GM23338 (cell line): ENCODE results near the gene DLX5. TPM values are rescaled to one million over a fixed set of nuclear protein-coding genes. Genes with fewer than 3 reads are reported as not detected.

Experiments
- ATAC-seq: fragments of 200-7000 bp; cut with Tn5 transposase; 3 replicates; pipeline ENCODE4 v1.9.1; 2020
- DNase-seq: peaks from one replicate; pipeline ENCODE4 v3.0.0-alpha.2; 2015; ENCODE audit warnings: low spot score
- H2AFZ ChIP-seq: fragments of 200-600 bp; sonication (generic); 2 replicates; pipeline ENCODE4 v1.8.0; 2016; ENCODE audit warnings: antibody characterized with exemption, mild to moderate bottlenecking, moderate library complexity
- H3F3A ChIP-seq: fragments of 200-600 bp; sonication (generic); replicated peaks from 2 replicates; pipeline ENCODE4 v1.8.0; 2017; ENCODE audit warnings: antibody characterized with exemption, mixed run types, low read depth
- H3K27ac ChIP-seq: fragments of 200-600 bp; sonication (generic); 2 replicates; pipeline ENCODE4 v1.6.1; 2016; ENCODE audit warnings: low read depth
- H3K27me3 ChIP-seq: fragments of 200-600 bp; sonication (generic); 2 replicates; pipeline ENCODE4 v1.8.0; 2016; ENCODE audit warnings: mild to moderate bottlenecking, mixed run types, moderate library complexity; ENCODE audit not compliant: insufficient read depth
- H3K36me3 ChIP-seq: fragments of 200-600 bp; sonication (generic); 2 replicates; pipeline ENCODE4 v1.8.0; 2016; ENCODE audit warnings: mild to moderate bottlenecking; ENCODE audit not compliant: insufficient read depth
- H3K4me1 ChIP-seq: fragments of 200-600 bp; sonication (generic); 2 replicates; pipeline ENCODE4 v1.8.0; 2016; ENCODE audit warnings: mild to moderate bottlenecking, moderate library complexity; ENCODE audit not compliant: insufficient read depth
- H3K4me2 ChIP-seq: fragments of 200-600 bp; sonication (generic); 2 replicates; pipeline ENCODE4 v1.7.1; 2017; ENCODE audit warnings: mixed run types
- H3K4me3 ChIP-seq: fragments of 200-600 bp; sonication (generic); 2 replicates; pipeline ENCODE4 v1.6.1; 2016; ENCODE audit warnings: mixed run types
- H3K79me2 ChIP-seq: fragments of 200-600 bp; sonication (generic); replicated peaks from 2 replicates; pipeline ENCODE4 v1.8.0; 2017; ENCODE audit warnings: mild to moderate bottlenecking; ENCODE audit not compliant: insufficient read depth
- H3K9me2 ChIP-seq: fragments of 200-600 bp; sonication (generic); 2 replicates; pipeline ENCODE4 v1.8.0; 2017; ENCODE audit not compliant: insufficient read depth
- H4K20me1 ChIP-seq: fragments of 200-600 bp; sonication (generic); replicated peaks from 2 replicates; pipeline ENCODE4 v1.8.0; 2017; ENCODE audit warnings: mild to moderate bottlenecking; ENCODE audit not compliant: insufficient read depth
- H3K27ac Mint-ChIP-seq: 2 replicates; pipeline ENCODE4 v1.8.0; 2020; ENCODE audit warnings: inconsistent platforms, mild to moderate bottlenecking, moderate library complexity, mixed read lengths
- H3K27me3 Mint-ChIP-seq: 3 replicates; pipeline ENCODE4 v1.8.0; 2022; ENCODE audit warnings: low read depth, mild to moderate bottlenecking, moderate library complexity, mixed read lengths, inconsistent platforms; ENCODE audit not compliant: insufficient read depth, poor library complexity
- H3K36me3 Mint-ChIP-seq: 3 replicates; pipeline ENCODE4 v1.8.0; 2021; ENCODE audit warnings: low read depth, mild to moderate bottlenecking, inconsistent platforms, moderate library complexity, mixed read lengths
- H3K4me1 Mint-ChIP-seq: 3 replicates; pipeline ENCODE4 v1.8.0; 2020; ENCODE audit warnings: mild to moderate bottlenecking, inconsistent platforms, mixed read lengths
- H3K4me3 Mint-ChIP-seq: 3 replicates; pipeline ENCODE4 v1.8.0; 2021; ENCODE audit warnings: moderate library complexity, mild to moderate bottlenecking, inconsistent platforms, mixed read lengths
- H3K9me3 Mint-ChIP-seq: 3 replicates; pipeline ENCODE4 v1.8.0; 2020; ENCODE audit warnings: moderate library complexity, mild to moderate bottlenecking, inconsistent platforms, mixed read lengths
- CREB1 ChIP-seq: fragments of 250-450 bp; sonication (Bioruptor Pico); IDR thresholded peaks from 2 replicates; pipeline ENCODE4 v1.5.0; 2020; ENCODE audit warnings: low read depth, mild to moderate bottlenecking, moderate library complexity
- EZH2 ChIP-seq: fragments of 200-600 bp; sonication (generic); IDR thresholded peaks from one replicate; pipeline ENCODE4 v1.8.0; 2017; ENCODE audit warnings: antibody characterized with exemption, mild to moderate bottlenecking, low read depth; ENCODE audit not compliant: unreplicated experiment
- JUNB ChIP-seq: IDR thresholded peaks from one replicate; pipeline ENCODE4 v1.6.1; 2016; ENCODE audit warnings: antibody characterized with exemption; ENCODE audit not compliant: unreplicated experiment
- NANOG ChIP-seq: IDR thresholded peaks from 2 replicates; pipeline ENCODE4 v1.6.1; 2016; ENCODE audit warnings: antibody characterized with exemption, borderline replicate concordance
- POLR2AphosphoS5 ChIP-seq: IDR thresholded peaks from 2 replicates; pipeline ENCODE4 v1.6.1; 2016; ENCODE audit warnings: antibody characterized with exemption, low read depth
- ZNF114 ChIP-seq: fragments of 250-450 bp; sonication (Bioruptor Pico); IDR thresholded peaks from 2 replicates; pipeline ENCODE4 v1.5.0; 2020; ENCODE audit warnings: mild to moderate bottlenecking, moderate library complexity
- ZNF331 ChIP-seq: fragments of 250-450 bp; sonication (Bioruptor Pico); IDR thresholded peaks from 2 replicates; pipeline ENCODE4 v1.5.0; 2020; ENCODE audit warnings: low read depth, mild to moderate bottlenecking, moderate library complexity
- polyA plus RNA-seq: library from polyadenylated mRNA; unstranded; fragments of >200 nt; fragmentation: Nextera tagmentation; extraction: Ambion mirVana; gene quantifications from 2 replicates; pipeline ENCODE4 v1.2.1, GENCODE V29; 2016
- total RNA-seq: library from RNA; depleted of rRNA; stranded (reverse); fragments of >200 nt; shearing (Covaris generic); gene quantifications from 2 replicates; pipeline ENCODE4 v1.2.3, GENCODE V29; 2014
- TF ChIP-seq, protein P1 (sequence below): fragments of 250-450 bp; sonication (Bioruptor Pico); IDR thresholded peaks from 2 replicates; pipeline ENCODE4 v1.5.0; 2020; ENCODE audit warnings: mild to moderate bottlenecking, moderate library complexity

Gene DLX5
- total and polyA plus RNA-seq, 2 experiments from 2014 or later = not detected

DNA sequence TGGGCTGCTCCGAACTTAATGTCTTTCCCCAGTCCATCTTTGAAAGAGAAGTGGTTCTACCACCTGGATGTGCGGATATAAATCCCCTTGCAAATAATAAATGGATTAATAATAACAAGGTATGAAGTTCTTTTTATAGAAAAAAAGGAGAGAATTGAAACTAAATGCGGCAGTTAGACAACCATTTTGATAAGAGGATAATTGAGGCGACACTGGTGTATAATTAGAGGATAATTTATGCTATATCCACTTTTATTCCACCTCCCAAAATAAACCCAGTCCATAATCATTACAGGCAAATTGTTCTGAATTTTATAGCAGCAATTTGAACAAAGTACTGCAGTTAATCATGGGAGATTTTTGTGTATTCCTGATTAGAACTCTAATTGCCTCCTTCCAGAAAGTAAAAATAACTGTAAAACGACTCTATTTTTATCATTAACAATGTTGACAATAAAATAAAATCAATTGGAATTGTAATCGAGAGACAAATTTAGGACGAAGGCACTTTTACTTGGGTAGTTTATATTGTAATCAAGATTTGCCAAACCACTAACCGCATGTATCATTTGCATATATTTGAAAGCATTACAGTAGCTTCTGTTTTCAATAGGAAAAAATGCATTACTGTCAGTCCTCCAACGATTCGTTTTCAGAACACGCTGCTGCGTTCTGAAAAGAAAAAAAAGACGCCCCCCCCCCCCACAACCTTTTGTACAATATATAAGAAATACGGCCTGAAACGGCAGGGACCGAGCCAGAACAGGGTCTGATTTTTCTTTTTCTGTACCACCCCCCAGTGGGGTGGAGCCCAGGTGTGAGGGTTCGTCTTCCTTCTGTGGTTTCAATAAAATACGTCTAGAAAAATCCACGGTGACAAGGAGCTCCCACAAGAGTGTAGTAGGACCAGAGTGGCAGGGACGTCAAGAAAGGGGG lies 20.1 kb downstream of the DLX5 start:
- H3K4me1 ChIP-seq = peaks cover 70% of the 10 kb centered on the region
- Mint-ChIP-seq H3K27ac (no peak overlapping the region), H3K9me3 (peaks cover 6% of the 10 kb centered on the region; the same call in 1 of the 3 replicates), H3K4me1 (peaks cover 43% of the 10 kb centered on the region), H3K4me3 (peak overlapping the region; percentile 85), H3K27me3 (peaks cover 98% of the 10 kb centered on the region), H3K36me3 (no peaks in the 10 kb centered on the region)
- H3K4me3 ChIP-seq = peak overlapping the region; percentile 60
- H3K27ac ChIP-seq = no peak overlapping the region
- peaks cover 99% of the 10 kb centered on the region for H3K27me3 ChIP-seq
- H3K36me3 ChIP-seq = no peaks in the 10 kb centered on the region
- H3K9me2 ChIP-seq = no peaks in the 10 kb centered on the region
- H4K20me1 ChIP-seq = peaks cover 41% of the 10 kb centered on the region
- DNase-seq (peak; percentile 1), ATAC-seq (no peak)
- TF ChIP-seq EZH2 (peak; percentile 97), POLR2AphosphoS5 (no peak), CREB1 (CRISPR knock-in tag) (no peak)
- H2AFZ ChIP-seq = peak overlapping the region; percentile 34; the same call in 1 of the 2 replicates
- peaks cover 56% of the 10 kb centered on the region for H3F3A ChIP-seq
- H3K79me2 ChIP-seq = no peaks in the 10 kb centered on the region
- H3K4me2 ChIP-seq = peak overlapping the region; percentile 88

DNA sequence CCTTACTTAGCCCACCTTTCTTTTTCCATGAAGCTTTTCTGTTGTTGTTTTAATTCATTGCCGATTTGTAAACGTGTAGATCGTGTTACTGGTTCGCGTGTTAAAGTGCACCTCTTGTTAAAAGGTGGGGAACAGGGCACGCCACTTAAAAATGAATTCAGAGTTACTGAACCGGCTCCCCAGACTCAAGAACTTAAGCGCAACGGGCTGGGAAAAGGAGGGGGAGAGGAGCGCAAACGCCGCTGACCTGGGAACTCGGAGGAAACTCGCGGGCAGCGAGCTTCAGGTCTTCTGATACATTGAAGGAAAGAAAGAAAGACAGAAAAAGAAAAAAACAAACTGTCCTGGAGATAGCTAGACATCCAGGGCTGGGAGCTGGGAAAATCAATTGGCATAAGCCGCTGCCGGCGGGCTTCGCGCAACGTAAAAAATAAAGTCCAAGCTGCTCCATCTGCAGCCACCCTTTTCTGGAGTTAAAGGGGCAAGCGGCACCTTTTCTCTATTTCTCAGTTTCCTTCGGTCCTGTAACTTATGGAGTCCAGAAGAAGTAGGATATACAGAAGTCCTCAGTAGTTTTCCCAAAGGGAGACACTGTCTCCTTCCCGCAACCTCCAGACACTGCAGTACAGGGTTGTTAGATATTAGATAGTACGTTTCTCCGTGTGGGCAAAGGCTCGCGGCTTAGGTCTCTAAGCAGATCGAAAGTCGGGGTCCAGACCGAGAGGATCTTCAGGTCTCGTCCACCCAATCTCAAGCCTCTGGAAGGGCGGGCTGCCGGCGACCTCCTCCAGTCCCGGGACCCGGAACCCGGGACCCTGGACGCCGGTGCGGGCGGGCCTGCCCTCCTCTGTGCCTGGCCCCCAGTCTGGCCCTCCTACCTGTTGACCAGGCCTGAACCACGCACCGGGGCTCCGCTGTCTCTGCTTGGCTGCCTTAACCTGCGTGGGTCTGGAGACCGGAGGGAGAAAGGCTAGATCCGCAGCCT lies 21.1 kb downstream of the DLX5 start:
- Mint-ChIP-seq H3K36me3 (no peaks in the 10 kb centered on the region), H3K27ac (no peak overlapping the region), H3K4me1 (peaks cover 53% of the 10 kb centered on the region), H3K27me3 (peaks cover 98% of the 10 kb centered on the region), H3K9me3 (peaks cover 8% of the 10 kb centered on the region; the same call in 1 of the 3 replicates), H3K4me3 (peak overlapping the region; percentile 25; the same call in 1 of the 3 replicates)
- Histone ChIP-seq H2AFZ (no peak overlapping the region), H3K79me2 (no peaks in the 10 kb centered on the region), H4K20me1 (peaks cover 39% of the 10 kb centered on the region), H3K36me3 (no peaks in the 10 kb centered on the region), H3K4me3 (peak overlapping the region; percentile 35; the same call in 1 of the 2 replicates), H3K4me2 (peak overlapping the region; percentile 72), H3F3A (peaks cover 55% of the 10 kb centered on the region), H3K27ac (no peak overlapping the region), H3K27me3 (peaks cover 99% of the 10 kb centered on the region), H3K4me1 (peaks cover 75% of the 10 kb centered on the region), H3K9me2 (no peaks in the 10 kb centered on the region)
- DNase-seq (peak; percentile 44), ATAC-seq (no peak)
- TF ChIP-seq ZNF331 (no peak), ZNF114 (CRISPR knock-in tag) (no peak), POLR2AphosphoS5 (no peak), EZH2 (peak; percentile 99), JUNB (no peak), NANOG (no peak)
- TF ChIP-seq, protein P1, sequence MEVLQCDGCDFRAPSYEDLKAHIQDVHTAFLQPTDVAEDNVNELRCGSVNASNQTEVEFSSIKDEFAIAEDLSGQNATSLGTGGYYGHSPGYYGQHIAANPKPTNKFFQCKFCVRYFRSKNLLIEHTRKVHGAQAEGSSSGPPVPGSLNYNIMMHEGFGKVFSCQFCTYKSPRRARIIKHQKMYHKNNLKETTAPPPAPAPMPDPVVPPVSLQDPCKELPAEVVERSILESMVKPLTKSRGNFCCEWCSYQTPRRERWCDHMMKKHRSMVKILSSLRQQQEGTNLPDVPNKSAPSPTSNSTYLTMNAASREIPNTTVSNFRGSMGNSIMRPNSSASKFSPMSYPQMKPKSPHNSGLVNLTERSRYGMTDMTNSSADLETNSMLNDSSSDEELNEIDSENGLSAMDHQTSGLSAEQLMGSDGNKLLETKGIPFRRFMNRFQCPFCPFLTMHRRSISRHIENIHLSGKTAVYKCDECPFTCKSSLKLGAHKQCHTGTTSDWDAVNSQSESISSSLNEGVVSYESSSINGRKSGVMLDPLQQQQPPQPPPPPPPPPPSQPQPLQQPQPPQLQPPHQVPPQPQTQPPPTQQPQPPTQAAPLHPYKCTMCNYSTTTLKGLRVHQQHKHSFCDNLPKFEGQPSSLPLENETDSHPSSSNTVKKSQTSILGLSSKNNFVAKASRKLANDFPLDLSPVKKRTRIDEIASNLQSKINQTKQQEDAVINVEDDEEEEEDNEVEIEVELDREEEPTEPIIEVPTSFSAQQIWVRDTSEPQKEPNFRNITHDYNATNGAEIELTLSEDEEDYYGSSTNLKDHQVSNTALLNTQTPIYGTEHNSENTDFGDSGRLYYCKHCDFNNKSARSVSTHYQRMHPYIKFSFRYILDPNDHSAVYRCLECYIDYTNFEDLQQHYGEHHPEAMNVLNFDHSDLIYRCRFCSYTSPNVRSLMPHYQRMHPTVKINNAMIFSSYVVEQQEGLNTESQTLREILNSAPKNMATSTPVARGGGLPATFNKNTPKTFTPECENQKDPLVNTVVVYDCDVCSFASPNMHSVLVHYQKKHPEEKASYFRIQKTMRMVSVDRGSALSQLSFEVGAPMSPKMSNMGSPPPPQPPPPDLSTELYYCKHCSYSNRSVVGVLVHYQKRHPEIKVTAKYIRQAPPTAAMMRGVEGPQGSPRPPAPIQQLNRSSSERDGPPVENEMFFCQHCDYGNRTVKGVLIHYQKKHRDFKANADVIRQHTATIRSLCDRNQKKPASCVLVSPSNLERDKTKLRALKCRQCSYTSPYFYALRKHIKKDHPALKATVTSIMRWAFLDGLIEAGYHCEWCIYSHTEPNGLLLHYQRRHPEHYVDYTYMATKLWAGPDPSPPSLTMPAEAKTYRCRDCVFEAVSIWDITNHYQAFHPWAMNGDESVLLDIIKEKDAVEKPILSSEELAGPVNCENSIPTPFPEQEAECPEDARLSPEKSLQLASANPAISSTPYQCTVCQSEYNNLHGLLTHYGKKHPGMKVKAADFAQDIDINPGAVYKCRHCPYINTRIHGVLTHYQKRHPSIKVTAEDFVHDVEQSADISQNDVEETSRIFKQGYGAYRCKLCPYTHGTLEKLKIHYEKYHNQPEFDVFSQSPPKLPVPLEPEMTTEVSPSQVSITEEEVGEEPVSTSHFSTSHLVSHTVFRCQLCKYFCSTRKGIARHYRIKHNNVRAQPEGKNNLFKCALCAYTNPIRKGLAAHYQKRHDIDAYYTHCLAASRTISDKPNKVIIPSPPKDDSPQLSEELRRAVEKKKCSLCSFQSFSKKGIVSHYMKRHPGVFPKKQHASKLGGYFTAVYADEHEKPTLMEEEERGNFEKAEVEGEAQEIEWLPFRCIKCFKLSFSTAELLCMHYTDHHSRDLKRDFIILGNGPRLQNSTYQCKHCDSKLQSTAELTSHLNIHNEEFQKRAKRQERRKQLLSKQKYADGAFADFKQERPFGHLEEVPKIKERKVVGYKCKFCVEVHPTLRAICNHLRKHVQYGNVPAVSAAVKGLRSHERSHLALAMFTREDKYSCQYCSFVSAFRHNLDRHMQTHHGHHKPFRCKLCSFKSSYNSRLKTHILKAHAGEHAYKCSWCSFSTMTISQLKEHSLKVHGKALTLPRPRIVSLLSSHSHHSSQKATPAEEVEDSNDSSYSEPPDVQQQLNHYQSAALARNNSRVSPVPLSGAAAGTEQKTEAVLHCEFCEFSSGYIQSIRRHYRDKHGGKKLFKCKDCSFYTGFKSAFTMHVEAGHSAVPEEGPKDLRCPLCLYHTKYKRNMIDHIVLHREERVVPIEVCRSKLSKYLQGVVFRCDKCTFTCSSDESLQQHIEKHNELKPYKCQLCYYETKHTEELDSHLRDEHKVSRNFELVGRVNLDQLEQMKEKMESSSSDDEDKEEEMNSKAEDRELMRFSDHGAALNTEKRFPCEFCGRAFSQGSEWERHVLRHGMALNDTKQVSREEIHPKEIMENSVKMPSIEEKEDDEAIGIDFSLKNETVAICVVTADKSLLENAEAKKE (CRISPR knock-in tag) = no peak
